SIG-M5 (cell line): ENCODE data around the gene DNAAF2.

Experiments used
- DNase-seq: peaks from one replicate; lab custom pipeline; 2025; lab: John Stamatoyannopoulos, UW

The DNAAF2 gene

GRCh38 chr14:49584058-49584457 lies 51.0 kb downstream of the DNAAF2 start:
- DNase-seq: no peak

GRCh38 chr14:49583629-49584028 lies 51.4 kb downstream of the DNAAF2 start:
- DNase-seq: no peak

GRCh38 chr14:49582113-49582977 lies 52.7 kb downstream of the DNAAF2 start:
- DNase-seq: no peak

GRCh38 chr14:49581209-49582112 lies 53.6 kb downstream of the DNAAF2 start:
- DNase-seq: no peak

GRCh38 chr14:49579841-49580240 lies 55.2 kb downstream of the DNAAF2 start:
- DNase-seq: no peak

GRCh38 chr14:49578141-49578540 lies 56.9 kb downstream of the DNAAF2 start:
- no peak for DNase-seq
